ENCODE data around the gene SPSB2. TPM values are rescaled to one million over a fixed set of nuclear protein-coding genes. Genes with fewer than 3 reads are reported as not detected.
A peak's percentile ranks its signal among the peaks of the same experiment; 100 is the strongest.

The SPSB2 gene
- total RNA-seq, 1 donor from 2014 or later, result 6.7 TPM

- Mint-ChIP-seq H3K27ac (ENCODE audit: unreplicated experiment) (peak within 1 kb of the TSS; percentile 90), H3K9me3 (ENCODE audit: unreplicated experiment) (no peaks in the 10 kb centered on the region), H3K27me3 (ENCODE audit: unreplicated experiment) (peaks cover 11% of the 10 kb centered on the region), H3K4me3 (ENCODE audit: unreplicated experiment) (peak within 1 kb of the TSS; percentile 99), H3K4me1 (ENCODE audit: unreplicated experiment) (peaks cover 31% of the 10 kb centered on the region), H3K36me3 (ENCODE audit: low read depth, unreplicated experiment) (peaks cover 39% of the 10 kb centered on the region)
- TF ChIP-seq CTCF (IDR thresholded peaks at IDR 0.05; ENCODE audit: unreplicated experiment), result no peak
- peak; percentile 88 for DNase-seq (ENCODE audit: low spot score)
Observed at GRCh38 chr12:6851153-6851920, 21.8 kb downstream of the SPSB2 start, which contains the start of gene CDCA3. CDCA3 (minus strand) TSS chr12:6851286; CDS start chr12:6850952, 334 bp downstream.

GRCh38 chr12:6850796-6851152, 22.3 kb downstream of the SPSB2 start:
- TF ChIP-seq CTCF (IDR thresholded peaks at IDR 0.05; ENCODE audit: unreplicated experiment), result no peak
- H3K36me3 Mint-ChIP-seq (ENCODE audit: low read depth, unreplicated experiment), result peaks cover 38% of the 10 kb centered on the region
- no peak for DNase-seq (ENCODE audit: low spot score)
- no peak overlapping the region for H3K27ac Mint-ChIP-seq (ENCODE audit: unreplicated experiment)
- peak overlapping the region; percentile 99 for H3K4me3 Mint-ChIP-seq (ENCODE audit: unreplicated experiment)
- H3K27me3 Mint-ChIP-seq (ENCODE audit: unreplicated experiment), result peaks cover 11% of the 10 kb centered on the region
- peaks cover 31% of the 10 kb centered on the region for H3K4me1 Mint-ChIP-seq (ENCODE audit: unreplicated experiment)
- H3K9me3 Mint-ChIP-seq (ENCODE audit: unreplicated experiment), result no peaks in the 10 kb centered on the region

DNA sequence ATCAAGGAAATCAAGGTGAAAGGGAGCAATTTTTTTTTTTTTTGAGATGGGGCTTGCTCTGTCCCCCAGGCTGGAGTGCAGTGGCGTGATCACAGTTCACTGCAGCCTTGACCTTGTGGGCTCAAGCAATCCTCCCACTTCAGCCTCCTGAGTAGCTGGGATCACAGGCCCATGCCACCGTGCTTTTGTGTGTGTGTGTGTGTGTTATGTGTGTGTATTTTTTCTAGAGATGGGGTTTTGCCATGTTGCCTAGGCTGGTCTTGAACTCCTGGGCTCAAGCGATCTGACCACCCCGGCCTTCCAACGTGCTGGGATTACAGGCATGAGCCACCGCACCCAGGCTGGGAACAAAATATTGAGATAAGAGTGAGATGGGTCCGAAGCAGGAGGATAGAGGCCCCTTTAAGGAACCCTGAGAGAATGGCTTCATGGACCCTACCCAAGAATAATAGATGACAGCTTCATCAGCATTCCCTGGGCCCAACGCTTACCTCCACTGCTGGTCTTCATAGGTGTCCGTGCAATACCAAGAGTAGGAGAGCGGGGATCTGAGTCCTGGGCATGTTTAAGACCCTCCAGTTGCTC, 23.0 kb downstream of the SPSB2 start:
- H3K4me3 Mint-ChIP-seq (ENCODE audit: unreplicated experiment), result peak overlapping the region; percentile 62
- H3K27me3 Mint-ChIP-seq (ENCODE audit: unreplicated experiment), result peaks cover 11% of the 10 kb centered on the region
- peaks cover 31% of the 10 kb centered on the region for H3K4me1 Mint-ChIP-seq (ENCODE audit: unreplicated experiment)
- DNase-seq (ENCODE audit: low spot score), result no peak
- peaks cover 37% of the 10 kb centered on the region for H3K36me3 Mint-ChIP-seq (ENCODE audit: low read depth, unreplicated experiment)
- TF ChIP-seq CTCF (IDR thresholded peaks at IDR 0.05; ENCODE audit: unreplicated experiment), result no peak
- peak overlapping the region; percentile 50 for H3K27ac Mint-ChIP-seq (ENCODE audit: unreplicated experiment)
- no peaks in the 10 kb centered on the region for H3K9me3 Mint-ChIP-seq (ENCODE audit: unreplicated experiment)

DNA sequence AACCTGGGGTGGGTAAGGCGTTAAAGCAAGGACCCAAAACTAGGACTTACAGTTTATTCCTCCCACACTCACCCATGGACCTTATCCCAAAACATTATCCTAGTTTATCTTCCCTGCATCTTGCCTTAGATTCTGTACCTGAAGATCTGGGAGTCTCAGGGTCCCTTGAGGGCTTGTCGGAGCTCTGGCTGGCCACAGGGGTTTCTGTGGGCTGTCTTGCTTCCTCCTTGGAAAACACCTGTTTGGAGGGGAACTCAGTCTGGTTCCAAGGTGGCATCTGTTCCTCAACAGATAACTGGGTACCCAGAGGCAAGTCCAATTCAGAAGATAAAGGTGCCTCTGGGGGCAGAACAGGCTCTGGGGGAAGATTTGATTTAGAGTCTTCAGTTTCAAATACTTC, 23.7 kb downstream of the SPSB2 start:
- no peak for TF ChIP-seq CTCF (IDR thresholded peaks at IDR 0.05; ENCODE audit: unreplicated experiment)
- Mint-ChIP-seq H3K27ac (ENCODE audit: unreplicated experiment) (no peak overlapping the region), H3K9me3 (ENCODE audit: unreplicated experiment) (no peaks in the 10 kb centered on the region), H3K27me3 (ENCODE audit: unreplicated experiment) (peaks cover 13% of the 10 kb centered on the region), H3K36me3 (ENCODE audit: low read depth, unreplicated experiment) (peaks cover 44% of the 10 kb centered on the region), H3K4me3 (ENCODE audit: unreplicated experiment) (peak overlapping the region; percentile 37), H3K4me1 (ENCODE audit: unreplicated experiment) (peaks cover 27% of the 10 kb centered on the region)
- no peak for DNase-seq (ENCODE audit: low spot score)

DNA sequence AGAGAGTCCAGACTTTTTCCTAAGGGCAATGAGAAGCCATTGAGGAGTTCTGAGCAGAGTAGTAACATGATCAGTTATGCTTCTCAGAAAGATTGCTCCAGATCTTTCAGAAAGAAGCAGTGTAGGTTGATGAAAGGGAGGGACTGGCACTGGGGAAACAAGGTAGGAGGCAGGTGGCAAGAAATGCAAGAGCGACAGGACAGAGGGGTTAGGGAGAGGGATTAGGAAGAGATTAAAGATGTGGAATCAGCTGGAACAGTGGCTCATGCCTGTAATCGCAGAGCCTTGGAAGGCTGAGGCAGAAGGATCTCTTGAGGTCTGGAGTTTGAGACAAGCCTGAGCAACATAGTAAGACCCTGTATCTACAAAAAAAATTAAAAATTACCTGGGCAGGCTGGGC, 25.4 kb downstream of the SPSB2 start:
- peaks cover 47% of the 10 kb centered on the region for H3K36me3 Mint-ChIP-seq (ENCODE audit: low read depth, unreplicated experiment)

More for the DNA sequence above, 25.4 kb downstream of the SPSB2 start:
- TF ChIP-seq CTCF (IDR thresholded peaks at IDR 0.05; ENCODE audit: unreplicated experiment), result no peak
- Mint-ChIP-seq H3K9me3 (ENCODE audit: unreplicated experiment) (no peaks in the 10 kb centered on the region), H3K4me3 (ENCODE audit: unreplicated experiment) (no peak overlapping the region), H3K4me1 (ENCODE audit: unreplicated experiment) (peaks cover 18% of the 10 kb centered on the region), H3K27ac (ENCODE audit: unreplicated experiment) (peak overlapping the region; percentile 27), H3K27me3 (ENCODE audit: unreplicated experiment) (peaks cover 15% of the 10 kb centered on the region)
- no peak for DNase-seq (ENCODE audit: low spot score)
